ENCODE data around the gene COPS4.

DNA sequence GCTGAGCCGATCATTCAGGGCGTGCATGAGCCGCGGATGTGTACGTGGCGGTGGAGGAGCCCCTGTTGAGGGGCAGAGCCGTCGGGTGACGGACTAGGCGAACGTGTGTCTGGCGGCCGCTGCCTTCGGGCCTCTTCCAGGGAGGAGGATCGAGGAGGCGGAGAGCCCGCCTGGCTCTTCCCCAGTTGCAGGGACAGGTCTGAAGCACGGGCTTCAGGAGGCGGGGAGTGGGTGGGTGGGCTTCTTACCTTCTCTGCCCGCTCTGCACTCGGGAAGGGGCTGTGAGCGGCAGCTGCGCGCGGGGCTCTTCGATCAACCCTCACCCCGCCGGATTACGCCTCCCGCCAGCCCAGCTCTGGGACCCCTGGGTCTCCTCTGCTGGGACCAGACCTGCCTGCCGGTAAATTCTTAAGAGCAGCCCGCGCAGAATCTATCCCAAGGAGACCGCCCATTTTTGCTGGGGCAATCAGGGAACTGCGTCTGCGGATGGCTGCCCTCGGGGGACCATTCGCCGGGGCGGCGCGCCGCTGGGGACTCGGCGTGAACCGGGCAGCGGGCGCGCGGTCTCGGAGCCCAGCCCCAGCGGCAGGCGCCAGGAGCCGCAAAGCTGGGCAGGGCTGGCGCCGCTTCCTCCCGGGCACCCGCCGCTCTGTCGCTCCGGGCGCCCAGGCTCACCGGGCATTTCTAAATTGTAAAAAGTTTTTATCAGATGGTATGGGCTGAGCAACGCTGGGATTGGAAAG is 74.7 kb downstream of the COPS4 start:
- TF ChIP-seq POLR2A (IDR thresholded peaks at IDR 0.05) = no peak
- TF ChIP-seq, protein P1, sequence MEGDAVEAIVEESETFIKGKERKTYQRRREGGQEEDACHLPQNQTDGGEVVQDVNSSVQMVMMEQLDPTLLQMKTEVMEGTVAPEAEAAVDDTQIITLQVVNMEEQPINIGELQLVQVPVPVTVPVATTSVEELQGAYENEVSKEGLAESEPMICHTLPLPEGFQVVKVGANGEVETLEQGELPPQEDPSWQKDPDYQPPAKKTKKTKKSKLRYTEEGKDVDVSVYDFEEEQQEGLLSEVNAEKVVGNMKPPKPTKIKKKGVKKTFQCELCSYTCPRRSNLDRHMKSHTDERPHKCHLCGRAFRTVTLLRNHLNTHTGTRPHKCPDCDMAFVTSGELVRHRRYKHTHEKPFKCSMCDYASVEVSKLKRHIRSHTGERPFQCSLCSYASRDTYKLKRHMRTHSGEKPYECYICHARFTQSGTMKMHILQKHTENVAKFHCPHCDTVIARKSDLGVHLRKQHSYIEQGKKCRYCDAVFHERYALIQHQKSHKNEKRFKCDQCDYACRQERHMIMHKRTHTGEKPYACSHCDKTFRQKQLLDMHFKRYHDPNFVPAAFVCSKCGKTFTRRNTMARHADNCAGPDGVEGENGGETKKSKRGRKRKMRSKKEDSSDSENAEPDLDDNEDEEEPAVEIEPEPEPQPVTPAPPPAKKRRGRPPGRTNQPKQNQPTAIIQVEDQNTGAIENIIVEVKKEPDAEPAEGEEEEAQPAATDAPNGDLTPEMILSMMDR (IDR thresholded peaks at IDR 0.05 in 4 of 5, conservative IDR thresholded peaks at IDR 0.05 in 1 of 5) = no peak
